ENCODE results near the gene SEC31A.

The SEC31A gene

DNA sequence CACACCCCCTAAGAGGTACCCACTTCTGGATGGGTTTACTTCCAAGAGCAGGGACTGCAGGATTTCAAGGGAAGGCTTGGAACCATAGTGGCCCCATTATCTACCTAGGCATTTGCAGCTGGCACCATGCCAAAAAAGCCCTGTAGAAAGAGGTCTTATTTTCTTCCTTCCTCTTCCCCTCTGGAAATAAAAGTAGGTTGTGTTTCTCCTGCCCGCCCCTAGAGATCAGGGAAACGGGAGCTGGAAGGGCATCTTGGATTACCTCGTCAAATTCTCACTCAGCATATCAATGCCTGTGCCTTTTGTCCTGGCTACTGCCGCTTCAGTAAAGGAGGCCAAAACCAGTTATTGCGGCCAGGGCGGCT lies 93.9 kb downstream of the SEC31A start:
- in situ Hi-C loops (cut with HindIII; ENCODE audit: low sequenced_read_pairs), result no loop called here

DNA sequence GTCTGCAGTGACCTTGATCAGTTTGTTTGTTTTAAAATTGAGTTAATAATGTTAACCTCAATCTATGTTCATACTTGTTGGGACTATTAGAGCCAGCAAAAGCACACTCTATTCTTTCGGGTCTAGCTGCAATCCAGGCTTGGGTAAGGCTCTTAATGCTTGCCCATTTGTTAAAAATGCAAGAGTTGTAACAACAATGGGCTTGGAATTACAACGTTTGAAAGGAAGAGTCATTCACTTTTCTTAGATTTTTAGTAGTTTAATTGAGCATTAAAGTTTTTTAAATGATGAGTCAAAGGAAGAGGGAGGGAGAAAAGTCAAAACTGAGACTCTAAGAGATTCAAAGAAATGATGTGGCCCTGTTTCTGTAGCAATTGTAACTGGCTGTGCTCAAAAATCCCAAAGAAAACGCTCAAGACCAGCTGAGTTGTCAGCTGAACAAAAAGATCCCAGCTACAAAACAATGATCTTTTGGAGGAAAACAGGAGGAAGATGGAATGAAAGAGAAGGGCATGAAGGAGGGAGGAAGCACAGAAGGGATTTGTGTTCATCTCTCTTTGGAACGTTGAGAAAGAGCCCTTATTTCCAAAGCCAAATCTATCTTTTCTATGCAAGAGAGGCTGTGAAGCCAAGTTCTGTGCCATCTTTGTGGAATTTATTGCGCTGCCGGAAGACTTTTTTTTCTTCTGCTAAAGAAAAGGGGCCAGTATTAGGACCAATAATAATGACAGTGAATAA lies 97.9 kb downstream of the SEC31A start:
- in situ Hi-C loops (cut with HindIII; ENCODE audit: low sequenced_read_pairs), result no loop called here

DNA sequence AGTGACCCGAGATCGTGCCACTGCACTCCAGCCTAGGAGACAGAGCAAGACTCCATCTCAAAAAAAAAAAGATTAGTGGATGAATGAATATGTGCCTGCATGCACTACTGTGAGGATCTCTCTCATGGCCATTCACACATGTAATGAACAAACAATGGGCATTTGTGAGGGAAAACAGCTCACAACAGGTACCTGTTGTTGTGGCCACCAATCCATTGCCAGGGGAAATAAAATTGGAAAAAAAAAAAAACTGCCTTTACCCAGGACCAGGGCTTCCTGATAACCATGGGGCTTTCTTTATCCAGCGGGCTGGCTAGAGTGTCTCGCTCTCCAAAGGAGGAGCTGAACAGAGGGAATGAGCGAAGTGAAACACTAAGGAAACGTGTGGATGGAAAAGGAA lies 99.8 kb downstream of the SEC31A start:
- in situ Hi-C loops (cut with HindIII; ENCODE audit: low sequenced_read_pairs), result no loop called here

DNA sequence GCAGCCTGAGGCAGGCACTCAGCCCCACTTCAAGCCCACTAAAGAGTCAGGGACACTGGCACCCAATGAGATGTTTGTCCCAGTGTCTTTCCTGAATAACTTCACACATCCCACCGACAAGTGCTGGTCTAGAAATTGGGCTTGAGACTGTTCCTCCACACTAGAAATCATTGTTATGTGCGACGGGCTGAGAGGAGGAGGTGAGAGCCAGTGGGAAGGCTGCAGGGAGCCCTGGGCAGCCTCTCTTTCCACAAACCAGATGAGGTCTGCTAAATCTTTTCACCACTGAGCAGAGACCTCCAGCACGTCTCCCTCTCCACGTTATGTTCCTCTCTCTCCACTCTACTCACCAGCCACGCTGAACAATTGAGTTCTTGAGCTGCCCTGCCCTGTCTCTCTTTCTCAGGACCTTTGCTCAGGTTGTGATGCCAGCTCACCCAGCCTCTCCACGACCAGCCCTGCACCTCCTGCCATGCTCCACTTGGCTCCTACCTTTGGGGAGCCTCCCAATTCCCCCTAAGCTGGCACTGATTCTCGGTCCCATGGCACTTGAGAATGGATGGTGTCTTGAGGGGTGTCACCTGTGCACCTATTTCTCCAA lies 100.8 kb downstream of the SEC31A start:
- in situ Hi-C loops (cut with HindIII; ENCODE audit: low sequenced_read_pairs), result no loop called here

DNA sequence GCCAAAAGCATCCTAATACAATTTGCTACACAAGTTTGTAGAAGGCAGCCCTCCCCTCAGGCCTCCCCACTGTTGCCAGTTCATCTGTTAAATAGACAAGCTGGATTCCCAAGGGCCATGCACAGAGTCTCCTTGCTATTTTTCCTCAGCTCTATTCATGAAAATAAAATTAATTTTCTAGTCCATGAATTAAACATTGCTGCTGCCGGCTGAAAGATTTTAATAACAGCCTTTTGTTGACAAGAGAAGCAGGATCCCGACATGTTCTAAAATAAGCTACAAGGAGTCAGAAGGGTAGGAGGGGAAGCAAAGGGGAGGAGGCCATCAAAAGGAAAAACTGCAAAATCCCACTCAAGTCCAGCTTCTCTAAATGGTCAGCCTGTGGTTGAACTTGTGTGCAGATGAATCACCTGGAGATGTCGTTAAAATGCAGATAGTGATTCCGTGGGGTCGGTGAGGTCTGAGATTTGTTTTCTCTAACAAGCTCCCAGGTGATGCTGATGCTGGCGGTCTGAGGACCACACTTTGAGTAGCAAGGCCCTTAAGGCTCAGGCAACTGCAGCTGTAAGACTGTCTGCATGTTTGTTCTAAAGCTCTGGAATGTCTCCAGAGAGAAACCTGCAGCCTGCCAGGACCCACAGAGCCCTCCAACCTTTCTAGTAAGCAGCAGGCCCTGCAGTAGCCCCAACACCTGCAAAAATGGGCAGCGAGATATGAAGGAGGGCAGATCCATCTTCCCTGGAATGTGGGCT lies 101.8 kb downstream of the SEC31A start:
- in situ Hi-C loops (cut with HindIII; ENCODE audit: low sequenced_read_pairs), result no loop called here

DNA sequence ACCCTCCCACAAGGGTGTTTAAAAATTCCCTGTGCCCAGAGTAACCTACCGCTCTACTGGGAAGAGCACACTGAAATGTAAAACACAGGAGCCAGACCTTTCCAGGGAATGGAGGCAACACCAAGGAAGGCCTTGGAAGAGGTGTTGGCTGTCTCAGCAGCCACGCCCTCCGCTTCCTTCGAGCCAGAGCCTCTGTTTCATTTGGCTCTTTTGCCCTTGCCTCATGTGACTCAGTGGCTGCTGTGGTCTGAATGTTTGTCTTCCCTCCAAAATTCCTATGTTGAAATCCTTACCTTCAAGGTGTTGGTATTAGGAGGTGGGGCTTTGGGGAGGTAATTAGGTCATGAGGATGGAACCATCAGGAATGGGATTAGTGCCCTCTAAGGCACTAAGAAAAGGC lies 103.6 kb downstream of the SEC31A start:
- in situ Hi-C loops (cut with HindIII; ENCODE audit: low sequenced_read_pairs), result no loop called here

DNA sequence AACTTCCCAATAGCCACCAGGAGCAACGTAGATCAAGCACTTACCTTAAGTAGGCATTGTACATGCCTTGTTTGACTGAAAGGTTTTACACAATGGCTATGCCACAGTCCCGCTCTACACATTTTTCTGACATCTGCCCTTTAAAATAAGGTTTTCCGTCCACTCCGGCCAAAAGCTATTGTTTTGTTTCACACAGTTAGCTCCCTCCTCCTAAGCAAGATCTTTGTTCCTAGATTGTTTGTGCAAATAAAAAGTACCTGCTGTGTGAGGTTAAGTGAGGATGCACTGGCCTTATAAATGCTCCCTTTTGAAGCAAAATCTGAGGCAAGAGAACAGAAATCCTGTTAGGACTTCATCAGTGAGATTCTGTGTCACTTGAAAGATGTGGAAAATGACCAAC lies 104.1 kb downstream of the SEC31A start:
- in situ Hi-C loops (cut with HindIII; ENCODE audit: low sequenced_read_pairs), result no loop called here

DNA sequence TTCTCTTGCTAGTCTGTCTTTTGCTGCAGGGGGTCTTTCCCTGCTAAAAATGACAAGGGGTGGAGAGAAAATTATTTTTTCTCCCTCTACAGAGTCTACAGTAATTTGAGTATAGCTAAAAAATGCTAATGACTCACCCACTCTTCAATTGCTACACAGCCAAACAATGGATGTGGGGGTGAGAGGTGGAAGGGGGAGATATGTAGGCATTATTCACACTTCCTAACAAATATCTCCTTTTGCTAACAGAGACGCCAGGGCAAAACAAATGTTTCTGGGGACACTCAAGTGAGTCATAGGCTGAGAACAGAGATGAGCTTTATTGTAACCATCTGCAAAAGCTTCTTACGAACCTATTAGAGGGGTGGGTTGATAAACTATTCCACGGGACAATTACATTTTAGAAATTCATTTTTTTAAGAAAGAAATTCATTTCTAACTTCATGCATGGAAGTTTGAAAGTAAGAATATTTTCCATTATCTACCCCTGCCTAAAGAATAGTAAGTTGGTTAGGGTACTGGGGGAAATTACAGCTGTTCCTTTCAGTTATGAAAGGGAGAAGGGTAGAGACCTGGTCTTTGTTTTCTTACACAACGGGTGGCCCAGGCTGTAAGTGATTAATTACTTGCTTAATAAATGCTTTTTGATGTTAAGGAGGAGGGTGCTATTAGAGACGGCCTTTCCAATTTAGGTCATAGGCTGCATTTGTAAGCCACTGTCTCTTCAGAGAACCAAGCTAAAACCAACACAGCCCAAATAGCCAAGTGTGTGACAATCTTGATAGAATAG lies 105.1 kb downstream of the SEC31A start:
- in situ Hi-C loops (cut with HindIII; ENCODE audit: low sequenced_read_pairs), result no loop called here

DNA sequence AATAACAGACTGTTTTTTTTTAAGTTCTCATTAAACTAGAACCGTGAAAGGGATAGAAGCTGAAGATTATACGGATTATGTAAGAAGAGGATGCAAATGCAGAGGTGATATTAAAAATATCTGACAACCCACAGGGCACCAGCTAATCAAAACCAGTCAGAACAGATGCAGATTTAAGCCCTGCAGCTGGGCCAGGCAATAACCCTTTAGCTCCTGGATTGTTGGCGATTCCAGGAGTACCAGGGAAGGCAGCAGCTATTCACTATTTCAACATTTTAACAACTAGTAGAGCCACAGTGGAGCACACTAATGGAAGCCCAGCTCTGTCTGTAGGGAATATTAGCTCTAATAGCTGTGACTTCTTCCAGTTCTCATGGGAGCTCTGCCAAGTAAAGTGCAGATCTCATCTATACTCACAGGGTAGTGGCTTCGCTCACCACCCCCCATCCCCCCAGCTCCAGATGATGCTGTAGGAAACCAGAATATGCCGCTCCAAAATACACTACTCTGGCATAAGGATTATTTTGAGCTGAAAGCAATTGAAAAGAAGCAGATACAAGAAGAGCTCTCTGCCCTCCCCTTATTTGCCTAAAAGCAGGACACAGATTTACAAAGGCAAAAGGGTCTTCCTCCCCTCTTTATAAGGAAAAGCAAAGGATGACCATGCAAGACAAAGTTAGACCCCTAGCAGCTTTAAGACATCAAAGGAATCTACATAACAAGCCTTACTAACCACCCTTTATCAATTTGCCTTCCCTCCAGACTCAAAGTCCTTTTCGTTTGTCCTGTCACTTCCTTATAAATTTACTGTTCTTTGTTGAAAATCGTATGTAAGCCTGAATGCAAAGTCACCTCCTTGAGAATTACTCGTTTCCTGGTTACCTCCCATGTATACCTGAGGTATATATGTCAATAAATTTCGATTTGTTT lies 106.0 kb downstream of the SEC31A start:
- in situ Hi-C loops (cut with HindIII; ENCODE audit: low sequenced_read_pairs), result no loop called here

DNA sequence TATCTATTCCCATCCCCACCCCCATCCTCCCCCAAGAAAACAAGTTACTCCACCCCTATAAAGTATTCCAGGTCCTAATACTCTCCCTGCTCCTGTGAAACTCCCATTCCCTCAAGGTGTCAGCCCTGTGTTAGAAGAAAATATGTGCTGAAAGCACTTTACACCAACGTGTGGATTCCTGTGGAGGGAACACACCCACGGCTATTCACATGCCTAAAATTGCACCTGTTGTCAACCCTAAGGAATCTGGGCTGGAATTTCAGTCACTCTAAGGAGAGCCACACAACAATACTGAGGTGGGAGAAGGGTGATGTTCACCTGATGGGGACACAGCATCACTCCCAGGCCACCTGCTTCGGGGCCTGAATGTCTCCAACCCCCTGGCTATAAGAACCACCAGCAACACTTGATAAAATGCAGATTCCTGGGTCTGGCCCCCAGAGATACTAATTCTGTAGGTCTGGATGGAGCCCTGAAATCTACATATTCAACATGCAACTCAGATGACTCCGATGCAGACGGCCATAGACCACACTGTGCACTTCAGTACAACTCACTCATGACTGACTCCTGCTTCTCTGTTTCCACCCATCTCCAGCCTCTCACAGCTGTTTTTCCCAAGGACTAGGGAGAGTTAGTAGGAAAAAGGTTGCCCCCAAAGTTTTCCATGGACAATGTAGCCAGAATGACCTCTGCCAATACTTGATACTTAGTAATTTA lies 108.2 kb downstream of the SEC31A start:
- in situ Hi-C loops (cut with HindIII; ENCODE audit: low sequenced_read_pairs), result no loop called here

DNA sequence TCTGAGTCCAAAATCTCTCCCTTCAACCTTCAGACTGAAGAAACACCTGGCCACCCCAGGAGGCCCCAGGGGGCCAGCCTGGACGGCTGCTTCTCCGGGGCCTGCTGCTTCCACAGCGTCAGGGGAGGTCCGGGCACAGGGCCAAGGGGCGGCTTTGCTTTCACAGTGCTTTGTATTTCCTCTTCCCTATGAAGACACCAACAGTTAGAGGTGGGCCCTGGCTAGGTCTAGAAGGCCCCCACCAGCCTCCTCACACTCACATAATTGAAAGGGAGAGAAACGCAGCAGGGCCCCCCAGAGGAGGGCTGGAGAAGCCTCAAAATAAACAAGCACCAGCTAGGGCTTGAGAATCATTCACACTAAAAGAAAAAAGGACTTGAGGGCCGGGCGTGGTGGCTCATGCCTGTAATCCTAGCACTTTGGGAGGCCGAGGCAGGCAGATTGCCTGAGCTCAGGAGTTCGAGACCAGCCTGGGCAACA lies 110.2 kb downstream of the SEC31A start:
- in situ Hi-C loops (cut with HindIII; ENCODE audit: low sequenced_read_pairs), result no loop called here

DNA sequence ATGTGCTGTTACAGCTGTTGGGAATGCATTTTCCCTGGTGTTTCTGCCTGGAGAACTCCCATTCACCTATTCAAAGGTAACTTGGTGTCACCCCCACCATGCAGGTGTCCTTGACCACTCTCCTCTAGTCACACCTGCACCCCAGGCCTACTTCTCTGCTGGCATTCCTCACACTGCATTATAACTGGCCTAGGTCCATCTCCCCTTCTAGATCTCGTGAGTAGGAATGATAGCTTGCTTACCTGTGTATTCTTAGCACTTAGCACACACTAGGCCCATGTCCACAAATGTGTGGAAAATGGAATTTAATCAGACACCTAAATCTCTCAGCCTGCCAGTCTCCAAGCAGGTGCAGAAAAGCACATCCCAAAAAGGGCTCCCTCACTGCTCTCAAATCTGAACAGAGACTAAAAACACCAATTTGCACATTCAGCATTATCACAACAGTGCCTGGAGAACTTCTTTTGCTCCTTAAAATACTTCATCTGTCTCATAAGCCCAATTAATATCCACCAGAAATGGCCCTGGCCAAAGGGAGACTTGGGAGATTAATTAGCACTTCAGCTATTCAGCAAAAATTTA lies 110.7 kb downstream of the SEC31A start:
- in situ Hi-C loops (cut with HindIII; ENCODE audit: low sequenced_read_pairs), result no loop called here

DNA sequence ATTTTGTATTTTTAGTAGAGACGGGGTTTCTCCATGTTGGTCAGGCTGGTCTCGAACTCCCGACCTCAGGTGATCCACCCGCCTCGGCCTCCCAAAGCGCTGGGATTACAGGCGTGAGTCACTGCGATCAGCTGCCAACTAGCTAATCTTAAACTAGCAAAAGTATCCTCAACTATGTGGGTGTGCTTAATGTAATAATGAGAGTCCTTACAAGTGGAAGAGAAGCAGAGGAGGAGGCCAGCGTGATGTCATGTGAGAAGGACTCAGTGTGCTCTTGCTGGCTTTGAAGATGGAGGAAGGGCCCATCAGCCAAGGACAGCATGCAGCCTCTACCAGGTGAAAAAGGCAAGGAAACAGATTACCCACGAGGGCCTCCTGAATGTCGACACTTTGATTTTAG lies 111.9 kb downstream of the SEC31A start:
- in situ Hi-C loops (cut with HindIII; ENCODE audit: low sequenced_read_pairs), result no loop called here

DNA sequence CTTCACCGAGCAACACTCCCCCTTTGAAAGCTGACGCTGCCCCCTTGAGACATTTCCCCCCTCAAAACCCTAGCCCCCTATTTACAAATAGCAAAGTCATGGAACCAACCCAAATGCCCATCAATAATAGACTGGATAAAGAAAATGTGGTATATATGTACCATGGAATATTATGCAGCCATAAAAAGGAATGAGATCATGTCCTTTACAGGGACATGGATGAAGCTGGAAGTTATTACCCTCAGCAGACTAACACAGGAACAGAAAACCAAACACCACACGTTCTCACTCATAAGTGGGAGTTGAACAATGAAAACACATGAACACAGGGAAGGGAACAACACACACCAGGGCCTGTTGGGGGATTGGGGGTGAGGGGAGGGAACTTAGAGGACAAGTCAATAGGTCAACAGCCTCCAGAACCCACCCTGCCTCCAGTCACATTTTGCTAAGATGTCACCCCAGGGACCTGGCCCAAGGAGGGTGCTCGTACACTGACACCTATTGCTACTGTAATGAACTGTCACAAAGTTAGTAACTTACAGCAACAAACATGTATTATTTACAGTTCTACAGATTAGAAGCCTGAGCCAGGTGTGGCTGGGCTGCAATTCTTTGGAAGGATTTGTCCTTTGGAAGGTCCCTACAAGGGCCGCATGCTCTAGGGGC lies 113.0 kb downstream of the SEC31A start:
- in situ Hi-C loops (cut with HindIII; ENCODE audit: low sequenced_read_pairs), result no loop called here

DNA sequence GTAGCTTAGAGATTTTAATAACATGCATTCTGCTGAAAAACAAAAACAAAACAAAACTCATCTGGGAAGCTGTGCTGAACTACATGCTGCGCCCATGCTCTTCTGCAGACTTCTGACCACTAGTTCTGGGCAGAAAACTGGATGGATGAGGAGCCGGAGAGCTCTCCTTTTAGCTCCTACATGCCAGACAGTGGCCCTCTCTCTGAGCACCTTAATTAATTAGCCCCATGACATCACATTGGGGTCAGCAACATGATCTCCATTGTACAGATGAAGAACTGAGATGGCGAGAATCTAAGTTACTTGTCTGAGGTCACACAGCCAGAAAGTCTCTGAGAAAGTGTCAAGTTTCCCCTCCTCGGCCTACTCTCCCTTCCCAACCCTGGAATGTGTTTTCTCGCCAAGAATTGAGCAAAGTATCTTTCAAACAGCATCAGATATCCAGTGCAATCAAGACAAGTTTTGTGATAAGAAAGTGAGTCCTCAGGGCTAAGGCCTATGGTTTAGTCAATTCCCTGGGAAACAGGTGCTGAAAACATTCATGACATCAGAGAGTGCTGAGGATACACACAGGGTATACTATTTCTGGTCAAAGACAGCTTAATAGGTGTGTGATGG lies 113.9 kb downstream of the SEC31A start:
- in situ Hi-C loops (cut with HindIII; ENCODE audit: low sequenced_read_pairs), result no loop called here

DNA sequence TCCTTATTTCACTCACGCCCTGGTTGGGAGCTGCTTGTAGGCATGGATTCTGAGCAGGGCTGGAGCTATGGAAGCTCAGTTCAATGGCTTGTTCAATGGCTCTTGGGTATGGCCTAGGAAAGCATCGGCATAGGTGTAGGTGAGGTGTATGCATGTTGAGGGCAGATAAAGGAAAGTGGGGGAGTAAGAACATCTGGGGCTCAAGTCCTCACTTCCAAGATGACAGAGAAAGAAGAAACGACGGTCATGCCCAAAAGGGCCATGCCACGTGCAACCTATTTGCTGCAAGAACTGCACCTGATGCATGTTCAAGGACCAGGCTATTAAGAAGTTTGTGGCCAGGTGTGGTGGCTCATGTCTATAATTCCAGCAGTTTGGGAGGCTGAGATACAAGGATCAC lies 115.7 kb downstream of the SEC31A start:
- in situ Hi-C loops (cut with HindIII; ENCODE audit: low sequenced_read_pairs), result no loop called here

DNA sequence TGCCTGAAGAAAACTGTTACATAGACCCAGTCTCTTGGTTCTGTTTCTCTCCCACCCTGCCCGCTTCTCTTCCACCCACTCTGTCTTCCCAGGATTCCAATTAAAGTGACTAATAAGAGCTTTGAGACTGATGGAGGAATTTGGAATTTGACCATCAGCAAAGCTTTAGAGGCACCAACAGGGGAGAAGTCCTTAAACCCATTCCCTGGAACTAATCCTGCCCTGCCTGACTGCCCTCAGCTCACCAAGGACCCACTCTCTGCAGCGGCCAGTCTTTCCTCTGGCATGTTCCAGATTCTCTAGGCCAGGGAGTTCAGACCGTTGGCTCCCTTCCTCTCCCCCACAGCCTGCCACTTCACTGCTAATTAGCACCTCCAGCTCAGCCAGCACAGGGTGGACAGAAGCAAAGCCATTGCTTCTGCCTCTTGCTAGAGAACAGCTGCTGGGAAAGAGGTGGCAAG lies 116.2 kb downstream of the SEC31A start:
- in situ Hi-C loops (cut with HindIII; ENCODE audit: low sequenced_read_pairs), result no loop called here

DNA sequence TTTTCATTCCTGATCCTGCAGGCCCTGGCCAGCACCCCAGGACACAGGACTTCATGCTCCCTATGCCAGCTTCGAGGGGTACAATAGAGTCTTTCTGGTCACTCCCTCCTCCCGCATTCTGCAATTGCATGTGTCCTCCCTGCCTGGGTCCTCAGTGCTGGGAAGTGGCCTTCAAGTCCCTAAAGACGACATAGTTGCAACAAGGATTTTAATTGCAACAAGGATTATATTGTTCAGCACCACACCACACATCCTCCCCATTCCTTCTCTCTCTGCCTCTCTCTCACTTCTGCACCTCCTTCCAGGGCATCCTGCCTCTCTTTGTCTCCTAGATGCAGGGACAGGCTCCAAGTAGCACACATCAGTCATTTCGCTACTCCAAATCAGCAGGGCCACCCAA lies 117.9 kb downstream of the SEC31A start:
- in situ Hi-C loops (cut with HindIII; ENCODE audit: low sequenced_read_pairs), result no loop called here
